GM10266 (cell line): ENCODE data around the gene ABCA2.

ENCODE experiments used
- DNase-seq: peaks from one replicate; pipeline ENCODE4 v3.0.0; 2012; ENCODE audit errors: extremely low spot score
- TF ChIP-seq, protein P1 (sequence below): IDR thresholded peaks from 2 replicates; pipeline ENCODE4 v1.5.1; 2012; ENCODE audit warnings: mild to moderate bottlenecking, low read depth; ENCODE audit not compliant: control insufficient read depth, insufficient read depth; ENCODE audit errors: missing control alignments

ABCA2 gene

DNA sequence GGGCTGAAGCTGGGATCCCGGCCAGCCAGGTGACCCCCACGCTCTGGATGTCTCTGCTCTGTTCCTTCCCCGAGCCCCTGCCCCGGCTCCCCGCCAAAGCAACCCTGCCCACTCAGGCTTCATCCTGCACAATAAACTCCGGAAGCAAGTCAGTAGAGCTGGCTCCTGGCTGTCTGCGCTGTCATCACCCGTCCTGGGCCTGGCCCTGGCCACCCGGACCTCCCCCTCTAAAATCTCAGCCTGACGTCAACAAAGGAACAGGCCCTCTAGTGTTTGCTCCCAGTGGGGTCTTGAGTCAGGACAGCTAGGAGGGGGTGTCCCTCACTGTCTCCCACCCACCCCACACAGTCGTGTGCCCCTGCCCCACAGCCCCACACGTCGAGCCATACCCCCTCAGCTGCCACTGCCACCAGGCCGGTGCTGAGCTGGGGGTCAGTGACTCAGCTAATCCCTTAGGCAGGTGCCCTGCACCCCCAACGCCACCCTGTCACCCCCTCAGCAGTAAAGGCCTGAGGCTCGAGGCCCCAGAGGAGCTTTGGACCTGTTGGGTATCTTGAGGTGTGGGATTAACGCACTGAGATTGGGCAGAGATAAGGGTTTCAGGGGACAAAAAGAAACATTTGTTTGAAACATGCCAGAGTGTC, 46.3 kb downstream of the ABCA2 start:
- DNase-seq, result no peak
- TF ChIP-seq, protein P1, sequence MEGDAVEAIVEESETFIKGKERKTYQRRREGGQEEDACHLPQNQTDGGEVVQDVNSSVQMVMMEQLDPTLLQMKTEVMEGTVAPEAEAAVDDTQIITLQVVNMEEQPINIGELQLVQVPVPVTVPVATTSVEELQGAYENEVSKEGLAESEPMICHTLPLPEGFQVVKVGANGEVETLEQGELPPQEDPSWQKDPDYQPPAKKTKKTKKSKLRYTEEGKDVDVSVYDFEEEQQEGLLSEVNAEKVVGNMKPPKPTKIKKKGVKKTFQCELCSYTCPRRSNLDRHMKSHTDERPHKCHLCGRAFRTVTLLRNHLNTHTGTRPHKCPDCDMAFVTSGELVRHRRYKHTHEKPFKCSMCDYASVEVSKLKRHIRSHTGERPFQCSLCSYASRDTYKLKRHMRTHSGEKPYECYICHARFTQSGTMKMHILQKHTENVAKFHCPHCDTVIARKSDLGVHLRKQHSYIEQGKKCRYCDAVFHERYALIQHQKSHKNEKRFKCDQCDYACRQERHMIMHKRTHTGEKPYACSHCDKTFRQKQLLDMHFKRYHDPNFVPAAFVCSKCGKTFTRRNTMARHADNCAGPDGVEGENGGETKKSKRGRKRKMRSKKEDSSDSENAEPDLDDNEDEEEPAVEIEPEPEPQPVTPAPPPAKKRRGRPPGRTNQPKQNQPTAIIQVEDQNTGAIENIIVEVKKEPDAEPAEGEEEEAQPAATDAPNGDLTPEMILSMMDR, result no peak

DNA sequence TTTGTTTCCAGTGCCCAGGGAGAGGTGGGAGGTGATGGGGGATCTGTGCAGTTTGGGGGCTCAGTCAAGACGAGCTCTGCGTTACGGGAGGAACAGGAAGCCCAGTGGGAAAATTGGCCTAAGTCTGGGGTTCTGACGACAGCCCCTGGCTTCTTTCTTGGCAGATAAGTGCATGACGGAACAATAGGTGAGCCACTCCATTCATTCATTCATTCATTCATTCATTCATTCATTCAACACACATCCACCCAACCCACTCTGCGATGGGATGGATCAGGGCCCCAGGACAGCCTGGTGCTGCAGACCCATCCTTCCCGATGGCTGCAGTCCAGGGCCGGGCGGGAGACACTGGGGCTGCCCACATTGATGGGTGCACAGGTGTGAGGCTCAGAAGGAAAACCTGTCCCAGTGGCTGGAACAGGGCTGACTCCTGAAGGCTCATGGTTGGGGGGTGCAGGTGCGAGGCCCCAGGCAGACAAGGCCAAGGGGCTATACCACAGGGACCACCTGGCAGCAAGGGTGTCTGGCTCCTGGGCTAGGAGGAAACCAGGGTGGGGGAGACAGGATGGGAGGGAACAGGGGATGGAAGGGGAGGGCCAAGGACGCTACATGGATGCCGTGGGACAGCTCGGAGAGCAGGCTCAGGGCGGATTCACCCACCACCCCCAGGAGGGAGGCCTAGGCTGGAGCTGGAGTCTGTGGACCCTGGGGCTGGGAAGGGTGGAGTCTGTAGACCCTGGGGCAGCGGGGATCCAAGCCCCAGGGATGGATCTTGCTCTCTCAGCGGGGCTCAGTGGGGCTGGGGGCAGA, 47.2 kb downstream of the ABCA2 start:
- no peak for DNase-seq
- TF ChIP-seq, protein P1, result no peak

DNA sequence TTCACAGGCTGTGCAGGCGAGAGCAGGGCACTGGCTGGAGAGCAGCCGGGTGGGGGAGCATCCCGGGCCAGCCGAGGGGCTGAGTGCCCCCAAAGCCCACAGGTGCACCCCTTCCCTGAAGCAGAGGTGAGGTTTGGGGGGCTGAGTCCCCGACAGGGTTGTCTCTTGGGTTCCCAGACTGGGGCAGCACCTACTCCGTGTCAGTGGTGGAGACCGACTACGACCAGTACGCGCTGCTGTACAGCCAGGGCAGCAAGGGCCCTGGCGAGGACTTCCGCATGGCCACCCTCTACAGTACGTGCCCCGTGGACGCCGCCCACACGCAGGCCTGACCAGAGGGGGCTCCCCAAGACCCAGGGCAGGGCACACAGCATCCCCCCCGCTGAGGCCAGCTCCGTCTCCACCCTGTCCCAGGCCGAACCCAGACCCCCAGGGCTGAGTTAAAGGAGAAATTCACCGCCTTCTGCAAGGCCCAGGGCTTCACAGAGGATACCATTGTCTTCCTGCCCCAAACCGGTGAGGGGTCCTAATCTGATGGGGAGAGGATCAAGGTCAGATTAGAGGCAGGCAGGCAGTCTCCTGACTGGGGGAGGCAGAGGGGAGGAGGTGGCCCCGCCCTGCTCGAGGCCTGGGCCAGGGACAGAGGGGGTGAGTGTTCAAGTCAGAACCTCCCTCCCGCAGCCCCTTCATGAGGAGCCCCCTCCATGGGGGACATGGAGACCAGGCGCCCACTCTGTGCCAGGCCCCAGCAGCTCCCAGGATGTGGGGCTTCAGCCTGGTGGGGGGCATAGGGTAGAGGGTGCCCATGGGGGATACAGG, 48.1 kb downstream of the ABCA2 start:
- TF ChIP-seq, protein P1, result no peak
- no peak for DNase-seq

DNA sequence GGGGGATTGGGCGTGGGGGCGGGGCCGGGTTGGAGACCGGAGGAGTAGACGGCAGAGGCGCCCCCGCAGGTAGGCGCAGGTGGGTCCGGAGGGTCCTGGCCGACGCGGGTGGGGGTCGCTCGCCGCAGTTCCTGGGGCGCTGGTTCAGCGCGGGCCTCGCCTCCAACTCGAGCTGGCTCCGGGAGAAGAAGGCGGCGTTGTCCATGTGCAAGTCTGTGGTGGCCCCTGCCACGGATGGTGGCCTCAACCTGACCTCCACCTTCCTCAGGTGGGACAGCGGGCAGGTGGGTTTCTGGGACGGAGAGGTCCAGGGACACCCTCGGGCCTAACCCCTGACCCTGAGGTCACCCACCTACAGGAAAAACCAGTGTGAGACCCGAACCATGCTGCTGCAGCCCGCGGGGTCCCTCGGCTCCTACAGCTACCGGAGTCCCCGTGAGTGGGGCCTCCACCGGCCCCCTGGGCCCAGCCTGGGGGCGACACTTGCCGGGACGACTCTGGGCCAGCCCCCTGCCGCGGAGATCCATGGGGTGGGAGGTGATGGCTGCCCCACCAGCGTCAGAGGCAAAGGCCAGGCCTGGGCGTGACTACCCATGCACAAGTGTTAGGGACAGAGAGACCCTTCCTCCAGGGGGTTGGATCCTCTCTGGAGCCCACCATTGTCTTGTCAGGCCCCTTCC, 49.0 kb downstream of the ABCA2 start:
- TF ChIP-seq, protein P1, result no peak
- DNase-seq, result no peak

DNA sequence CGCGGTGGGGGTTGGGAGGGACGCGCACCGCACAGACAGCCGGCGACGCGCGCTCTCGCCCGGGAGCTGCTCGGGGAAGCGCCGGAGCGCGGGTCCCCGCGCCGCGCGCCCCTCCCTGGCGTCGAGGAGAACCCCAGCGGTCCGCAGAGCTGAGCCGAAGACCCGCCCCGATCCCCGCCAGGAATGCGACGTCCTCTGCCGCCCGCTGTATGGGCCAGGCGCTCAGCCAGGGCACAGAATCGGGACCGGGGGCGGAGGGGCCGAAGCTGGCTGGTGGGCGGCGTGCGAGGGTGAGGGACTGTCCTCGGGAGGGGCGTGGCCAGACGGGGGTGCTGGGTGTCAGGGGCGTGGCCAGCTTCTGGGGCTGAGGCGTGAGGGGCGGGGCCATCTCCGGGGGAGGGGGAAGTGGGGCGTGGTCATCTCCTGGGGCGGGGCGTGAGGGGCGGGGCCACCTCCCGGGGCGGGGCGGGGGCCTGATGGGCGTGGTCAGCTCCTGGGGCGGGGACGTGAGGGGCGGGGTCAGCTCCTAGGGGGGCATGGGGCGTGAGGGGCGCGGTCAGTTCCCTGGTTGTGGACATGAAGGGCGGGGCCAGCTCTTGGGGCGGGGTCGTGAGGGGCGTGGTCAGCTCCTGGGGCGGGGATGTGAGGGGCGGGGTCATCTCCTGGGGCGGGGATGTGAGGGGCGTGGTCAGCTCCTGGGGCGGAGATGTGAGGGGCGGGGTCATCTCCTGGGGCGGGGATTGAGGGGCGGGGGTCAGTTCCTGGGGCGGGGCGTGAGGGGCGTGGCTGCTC, 49.8 kb downstream of the ABCA2 start:
- TF ChIP-seq, protein P1, result no peak
- DNase-seq, result peak; percentile 92

DNA sequence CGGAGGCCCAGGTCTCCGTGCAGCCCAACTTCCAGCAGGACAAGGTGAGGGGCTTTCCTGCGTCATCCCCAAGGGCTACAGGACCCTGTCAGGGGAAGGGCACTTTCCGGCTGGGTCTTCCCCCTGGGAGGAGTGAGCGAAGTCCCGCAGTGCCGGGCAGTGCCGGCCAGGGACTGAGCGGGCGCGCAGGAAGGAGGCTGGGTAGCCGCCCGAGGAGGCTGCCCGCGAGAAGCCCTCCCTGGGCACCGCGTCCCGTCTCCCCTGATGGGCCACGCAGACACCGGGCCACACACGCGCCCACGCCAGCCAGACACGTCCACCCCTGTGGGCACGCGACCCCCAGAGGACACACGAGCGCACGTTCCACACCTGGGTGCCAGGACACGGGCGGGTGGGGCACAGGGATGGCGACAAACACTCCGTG, 50.4 kb downstream of the ABCA2 start:
- DNase-seq, result no peak
- TF ChIP-seq, protein P1, result no peak
